Neuronal stem cell (in vitro differentiated cells): Measurements from ENCODE around the gene TMEM181.

Source experiments
- DNase-seq: peaks from one replicate; pipeline ENCODE4 v3.0.0-alpha.2; 2013; ENCODE audit warnings: low spot score
- H2AFZ ChIP-seq: one replicate; pipeline ENCODE4 v1.6.1; 2013; ENCODE audit warnings: mild to moderate bottlenecking, low read length, inconsistent platforms
- H2AK5ac ChIP-seq: 2 replicates; pipeline ENCODE4 v1.6.1; 2013; ENCODE audit warnings: low read depth, mild to moderate bottlenecking, inconsistent platforms, low read length, moderate library complexity, mixed read lengths
- H2BK120ac ChIP-seq: 2 replicates; pipeline ENCODE4 v1.6.1; 2013; ENCODE audit warnings: low read depth, mild to moderate bottlenecking, inconsistent platforms, low read length, moderate library complexity, mixed read lengths
- H2BK12ac ChIP-seq: one replicate; pipeline ENCODE4 v1.6.1; 2013; ENCODE audit warnings: low read length, inconsistent platforms
- H2BK15ac ChIP-seq: 2 replicates; pipeline ENCODE4 v1.6.1; 2013; ENCODE audit warnings: mild to moderate bottlenecking, low read length, inconsistent platforms, mixed read lengths
- H2BK5ac ChIP-seq: one replicate; pipeline ENCODE4 v1.6.1; 2013; ENCODE audit warnings: inconsistent platforms, mild to moderate bottlenecking, low read length, moderate library complexity
- H3K14ac ChIP-seq: one replicate; pipeline ENCODE4 v1.6.1; 2013; ENCODE audit warnings: low read length, inconsistent platforms
- H3K18ac ChIP-seq: 2 replicates; pipeline ENCODE4 v1.6.1; 2013; ENCODE audit warnings: low read length, inconsistent platforms
- H3K23ac ChIP-seq: 2 replicates; pipeline ENCODE4 v1.6.1; 2013; ENCODE audit warnings: low read depth, mild to moderate bottlenecking, mixed read lengths, low read length, inconsistent platforms; ENCODE audit not compliant: poor library complexity
- H3K27ac ChIP-seq: replicated peaks from 3 replicates; pipeline ENCODE4 v1.5.1; 2013; ENCODE audit warnings: low read length, inconsistent platforms
- H3K27me3 ChIP-seq, 3 experiments: 2 replicates each; pipeline ENCODE4 v1.6.1; 2013; ENCODE audit warnings: low read length in 3 of 3, mild to moderate bottlenecking in 2 of 3, inconsistent platforms in 1 of 3, low read depth in 1 of 3, mixed read lengths in 1 of 3, moderate library complexity in 1 of 3; ENCODE audit not compliant: control insufficient read depth in 3 of 3, insufficient read depth in 3 of 3
- H3K36me3 ChIP-seq, 2 donors: replicated peaks in 1 of 2; 2 replicates each; pipeline ENCODE4 v1.6.1; 2013; ENCODE audit warnings: low read length in 2 of 2; ENCODE audit not compliant: control insufficient read depth in 2 of 2, insufficient read depth in 2 of 2
- H3K4ac ChIP-seq: 2 replicates; pipeline ENCODE4 v1.6.1; 2013; ENCODE audit warnings: inconsistent platforms, mild to moderate bottlenecking, low read length, moderate library complexity
- H3K4me1 ChIP-seq, 2 donors: 1 replicate in 1 of 2; 2 replicates in 1 of 2; pipeline ENCODE4 v1.6.1; 2013; ENCODE audit warnings: low read length in 2 of 2, low read depth in 1 of 2; ENCODE audit not compliant: control insufficient read depth in 2 of 2, insufficient read depth in 1 of 2
- H3K4me2 ChIP-seq: one replicate; pipeline ENCODE4 v1.6.1; 2013; ENCODE audit warnings: mild to moderate bottlenecking, low read length, inconsistent platforms; ENCODE audit not compliant: insufficient read depth, poor library complexity, severe bottlenecking
- H3K4me3 ChIP-seq, 2 donors: 2 replicates each; pipeline ENCODE4 v1.5.1; 2013; ENCODE audit warnings: low read length in 2 of 2, mild to moderate bottlenecking in 2 of 2, inconsistent platforms in 1 of 2, moderate library complexity in 1 of 2
- H3K79me1 ChIP-seq: one replicate; pipeline ENCODE4 v1.6.1; 2013; ENCODE audit warnings: low read depth, mild to moderate bottlenecking, inconsistent platforms, low read length, moderate library complexity
- H3K9ac ChIP-seq: one replicate; pipeline ENCODE4 v1.6.1; 2013; ENCODE audit warnings: mild to moderate bottlenecking, low read depth, low read length, inconsistent platforms; ENCODE audit not compliant: poor library complexity
- H3K9me3 ChIP-seq, 2 donors: replicated peaks in 1 of 2; 2 replicates each; pipeline versions ENCODE3 to v1.6.1; 2013; ENCODE audit warnings: low read length in 2 of 2, mild to moderate bottlenecking in 2 of 2, inconsistent platforms in 1 of 2, low read depth in 1 of 2, mixed read lengths in 1 of 2, moderate library complexity in 1 of 2; ENCODE audit not compliant: control insufficient read depth in 2 of 2, insufficient read depth in 1 of 2
- H4K8ac ChIP-seq: one replicate; pipeline ENCODE4 v1.6.1; 2013; ENCODE audit warnings: low read depth, mild to moderate bottlenecking, inconsistent platforms, low read length, moderate library complexity
- H4K91ac ChIP-seq: one replicate; pipeline ENCODE4 v1.6.1; 2013; ENCODE audit warnings: low read length, low read depth, mild to moderate bottlenecking, inconsistent platforms; ENCODE audit not compliant: poor library complexity
- WGBS, 2 donors: extraction: QIAGEN DNeasy Blood & Tissue Kit; methylation state at CpG; one replicate each; pipeline ENCODE4 v1.1.7; 2013; ENCODE audit warnings: missing lambda C conversion rate in 2 of 2, mixed read lengths in 1 of 2; ENCODE audit not compliant: insufficient read length in 2 of 2, insufficient replicate concordance in 1 of 2; ENCODE audit errors: extremely low coverage in 2 of 2; 5-methylcytosine and 5-hydroxymethylcytosine counted together

TMEM181 gene

GRCh38 chr6:158584236-158584651 is 24.4 kb downstream of the TMEM181 start:
- H3K4me3 ChIP-seq, result no peak overlapping the region
- no peak overlapping the region for H2AK5ac ChIP-seq
- no peak overlapping the region for H3K23ac ChIP-seq
- no peak overlapping the region for H3K18ac ChIP-seq
- H3K36me3 ChIP-seq, result peaks cover 21 to 68% of the 10 kb centered on the region in 2 donors
- H2BK15ac ChIP-seq, result no peak overlapping the region
- no peak for DNase-seq
- WGBS, 2 donors, result no CpG with 5 or more reads among the region's 8 CpGs
- H3K4me2 ChIP-seq, result no peak overlapping the region
- no peak overlapping the region for H3K4ac ChIP-seq
- H3K27me3 ChIP-seq, result no peaks in the 10 kb centered on the region
- H3K14ac ChIP-seq, result no peak overlapping the region
- H3K9me3 ChIP-seq, result peaks cover 0 to 10% of the 10 kb centered on the region in 2 donors
- no peak overlapping the region for H4K8ac ChIP-seq
- H2BK5ac ChIP-seq, result no peak overlapping the region
- H4K91ac ChIP-seq, result no peak overlapping the region
- no peak overlapping the region for H3K27ac ChIP-seq
- no peak overlapping the region for H2BK12ac ChIP-seq
- no peak overlapping the region for H3K9ac ChIP-seq
- no peaks in the 10 kb centered on the region for H3K79me1 ChIP-seq
- H3K4me1 ChIP-seq, result peaks cover 0 to 3% of the 10 kb centered on the region in 2 donors
- no peak overlapping the region for H2BK120ac ChIP-seq
- H2AFZ ChIP-seq, result no peak overlapping the region

- H3K18ac ChIP-seq, result no peak overlapping the region
- H3K79me1 ChIP-seq, result no peaks in the 10 kb centered on the region
- no peaks in the 10 kb centered on the region for H3K27me3 ChIP-seq
- no CpG with 5 or more reads among the region's 8 CpGs for WGBS, 2 donors
- no peak overlapping the region for H3K27ac ChIP-seq
- H3K36me3 ChIP-seq, result peaks cover 28 to 85% of the 10 kb centered on the region in 2 donors
- no peak overlapping the region for H2BK15ac ChIP-seq
- H2AK5ac ChIP-seq, result no peak overlapping the region
- no peak overlapping the region for H3K4me2 ChIP-seq
- peaks cover 0 to 10% of the 10 kb centered on the region in 2 donors for H3K9me3 ChIP-seq
- no peak overlapping the region for H2BK12ac ChIP-seq
- peak overlapping the region; percentile 68 for H3K9ac ChIP-seq
- H3K4ac ChIP-seq, result no peak overlapping the region
- H3K4me3 ChIP-seq, result no peak overlapping the region
- no peak overlapping the region for H2BK5ac ChIP-seq
- no peak overlapping the region for H3K14ac ChIP-seq
- H2BK120ac ChIP-seq, result no peak overlapping the region
- DNase-seq, result no peak
- no peak overlapping the region for H3K23ac ChIP-seq
- no peak overlapping the region for H4K8ac ChIP-seq
- peaks cover 0 to 4% of the 10 kb centered on the region in 2 donors for H3K4me1 ChIP-seq
- H2AFZ ChIP-seq, result no peak overlapping the region
- H4K91ac ChIP-seq, result no peak overlapping the region
These were observed 26.8 kb downstream of the TMEM181 start for GRCh38 chr6:158586652-158587051.

GRCh38 chr6:158589366-158589765 is 29.5 kb downstream of the TMEM181 start:
- Histone ChIP-seq H3K27me3 (no peaks in the 10 kb centered on the region), H3K27ac (no peak overlapping the region), H3K14ac (no peak overlapping the region), H4K91ac (no peak overlapping the region), H4K8ac (no peak overlapping the region), H3K4me3 (no peak overlapping the region), H2BK12ac (no peak overlapping the region), H3K9ac (no peak overlapping the region), H2BK15ac (no peak overlapping the region), H3K4me1 (peaks cover 0 to 2% of the 10 kb centered on the region in 2 donors), H3K4ac (no peak overlapping the region), H2AFZ (no peak overlapping the region), H3K4me2 (no peak overlapping the region), H3K79me1 (no peaks in the 10 kb centered on the region), H2AK5ac (no peak overlapping the region), H2BK5ac (no peak overlapping the region), H3K23ac (no peak overlapping the region), H3K9me3 (peaks cover 0 to 10% of the 10 kb centered on the region in 2 donors), H2BK120ac (no peak overlapping the region), H3K36me3 (peaks cover 36 to 93% of the 10 kb centered on the region in 2 donors), H3K18ac (no peak overlapping the region)
- no CpG with 5 or more reads among the region's 8 CpGs for WGBS, 2 donors
- no peak for DNase-seq

GRCh38 chr6:158591134-158591809 is 31.4 kb downstream of the TMEM181 start:
- no peak overlapping the region for H3K23ac ChIP-seq
- H2BK5ac ChIP-seq, result no peak overlapping the region
- H2AFZ ChIP-seq, result no peak overlapping the region
- H3K27me3 ChIP-seq, result no peaks in the 10 kb centered on the region
- H3K4me1 ChIP-seq, result peaks cover 0 to 2% of the 10 kb centered on the region in 2 donors
- no peak overlapping the region for H4K8ac ChIP-seq
- H4K91ac ChIP-seq, result no peak overlapping the region
- H3K4me3 ChIP-seq, result no peak overlapping the region
- no peak overlapping the region for H2BK12ac ChIP-seq
- DNase-seq, result no peak
- WGBS, 2 donors, result no CpG with 5 or more reads among the region's 7 CpGs
- H2BK15ac ChIP-seq, result no peak overlapping the region
- no peak overlapping the region for H3K27ac ChIP-seq
- no peak overlapping the region for H3K18ac ChIP-seq
- H3K9me3 ChIP-seq, result peaks cover 0 to 7% of the 10 kb centered on the region in 2 donors
- H3K14ac ChIP-seq, result no peak overlapping the region
- H3K36me3 ChIP-seq, result peaks cover 31 to 87% of the 10 kb centered on the region in 2 donors
- H3K9ac ChIP-seq, result no peak overlapping the region
- H2AK5ac ChIP-seq, result no peak overlapping the region
- H3K4me2 ChIP-seq, result no peak overlapping the region
- H2BK120ac ChIP-seq, result no peak overlapping the region
- no peaks in the 10 kb centered on the region for H3K79me1 ChIP-seq
- H3K4ac ChIP-seq, result no peak overlapping the region
